Measurements from ENCODE around the gene CD55. TPM values are rescaled to one million over a fixed set of nuclear protein-coding genes. Genes with fewer than 3 reads are reported as not detected.

CD55 gene
- total RNA-seq, 1 experiment from 2014 or later: 0.71 TPM

DNA sequence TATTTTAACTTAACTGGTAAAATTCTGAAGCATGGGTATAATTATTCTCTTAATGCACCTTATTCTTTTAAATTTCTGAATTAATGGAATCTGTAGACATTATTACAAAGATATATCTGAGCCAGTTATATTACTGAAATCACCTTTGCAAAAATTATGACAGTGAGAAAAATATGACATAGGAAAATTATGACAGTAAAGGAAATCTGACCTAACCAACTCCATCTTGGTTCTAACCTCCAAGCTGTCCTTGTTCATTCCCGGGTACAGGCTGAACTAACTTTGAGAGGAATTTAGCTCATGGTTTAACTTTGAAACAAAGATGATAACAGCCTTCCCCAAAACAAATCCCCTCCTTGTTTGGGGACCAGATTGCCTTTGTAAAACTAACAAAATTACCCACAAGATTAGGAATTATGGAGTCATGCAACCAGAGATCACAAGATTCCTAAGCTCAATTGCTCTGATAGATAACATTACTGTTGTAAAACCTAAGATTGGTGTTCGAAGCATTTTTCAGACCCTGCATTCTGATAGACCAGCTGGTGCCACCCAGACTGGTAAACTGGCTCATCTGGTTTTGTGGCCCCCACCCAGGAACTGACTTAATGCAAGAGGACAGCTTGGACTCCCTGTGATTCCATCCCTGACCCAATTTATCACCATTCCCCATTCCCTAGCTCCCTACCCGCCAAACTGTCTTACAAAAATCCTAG, 9.4 kb upstream of the CD55 start:
- Histone ChIP-seq H3K36me3 (ENCODE audit: insufficient read depth, low read length, poor library complexity, severe bottlenecking) (no peaks in the 10 kb centered on the region), H3K27ac (ENCODE audit: low read depth, low read length, poor library complexity, severe bottlenecking) (no peak overlapping the region), H3K9me3 (ENCODE audit: low read depth, low read length, poor library complexity, severe bottlenecking) (no peaks in the 10 kb centered on the region), H3K4me1 (ENCODE audit: insufficient read depth, low read length, poor library complexity, severe bottlenecking) (no peaks in the 10 kb centered on the region), H3K4me3 (ENCODE audit: low read depth, low read length, poor library complexity, severe bottlenecking) (no peak overlapping the region), H3K27me3 (replicated peaks; ENCODE audit: insufficient read depth, low read depth, low read length, poor library complexity) (peaks cover 9% of the 10 kb centered on the region)
- TF ChIP-seq EZH2 (IDR thresholded peaks at IDR 0.05; ENCODE audit: borderline replicate concordance, low read depth, low read length, poor library complexity, severe bottlenecking): no peak
- ChIA-PET POLR2A (ENCODE audit: low non-redundant PET) (no interaction called here), CTCF (no interaction called here)
- intact Hi-C loops (cut with micrococcal nuclease; ENCODE audit: unreplicated experiment): no loop called here
- BruUV-seq (replicated peaks): no TSS peak
- no peak for DNase-seq (ENCODE audit: low spot score)

DNA sequence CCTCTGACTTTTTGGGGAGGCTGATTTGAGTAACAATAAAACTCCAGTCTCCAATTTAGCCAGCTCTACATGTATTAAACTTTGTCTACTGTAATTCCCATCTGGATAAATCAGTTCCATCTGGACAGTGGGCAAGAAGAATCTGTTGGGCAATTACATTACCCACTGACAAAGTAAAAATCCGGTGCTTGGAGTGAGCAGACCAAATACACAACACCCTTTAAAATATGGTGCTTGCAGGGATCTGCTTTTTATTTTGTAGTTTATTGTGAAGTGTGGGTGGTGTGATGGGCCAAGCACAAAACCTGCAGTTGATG, 8.9 kb upstream of the CD55 start:
- TF ChIP-seq, protein P1, sequence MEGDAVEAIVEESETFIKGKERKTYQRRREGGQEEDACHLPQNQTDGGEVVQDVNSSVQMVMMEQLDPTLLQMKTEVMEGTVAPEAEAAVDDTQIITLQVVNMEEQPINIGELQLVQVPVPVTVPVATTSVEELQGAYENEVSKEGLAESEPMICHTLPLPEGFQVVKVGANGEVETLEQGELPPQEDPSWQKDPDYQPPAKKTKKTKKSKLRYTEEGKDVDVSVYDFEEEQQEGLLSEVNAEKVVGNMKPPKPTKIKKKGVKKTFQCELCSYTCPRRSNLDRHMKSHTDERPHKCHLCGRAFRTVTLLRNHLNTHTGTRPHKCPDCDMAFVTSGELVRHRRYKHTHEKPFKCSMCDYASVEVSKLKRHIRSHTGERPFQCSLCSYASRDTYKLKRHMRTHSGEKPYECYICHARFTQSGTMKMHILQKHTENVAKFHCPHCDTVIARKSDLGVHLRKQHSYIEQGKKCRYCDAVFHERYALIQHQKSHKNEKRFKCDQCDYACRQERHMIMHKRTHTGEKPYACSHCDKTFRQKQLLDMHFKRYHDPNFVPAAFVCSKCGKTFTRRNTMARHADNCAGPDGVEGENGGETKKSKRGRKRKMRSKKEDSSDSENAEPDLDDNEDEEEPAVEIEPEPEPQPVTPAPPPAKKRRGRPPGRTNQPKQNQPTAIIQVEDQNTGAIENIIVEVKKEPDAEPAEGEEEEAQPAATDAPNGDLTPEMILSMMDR (conservative IDR thresholded peaks at IDR 0.05; ENCODE audit: low read depth, low read length): no peak
- TF ChIP-seq EZH2 (IDR thresholded peaks at IDR 0.05; ENCODE audit: borderline replicate concordance, low read depth, low read length, poor library complexity, severe bottlenecking): no peak
- ChIA-PET POLR2A (ENCODE audit: low non-redundant PET) (no interaction called here), CTCF (no interaction called here)
- DNase-seq (ENCODE audit: low spot score): no peak
- H3K4me3 ChIP-seq (ENCODE audit: low read depth, low read length, poor library complexity, severe bottlenecking): no peak overlapping the region
- H3K27me3 ChIP-seq (replicated peaks; ENCODE audit: insufficient read depth, low read depth, low read length, poor library complexity): peaks cover 10% of the 10 kb centered on the region
- H3K36me3 ChIP-seq (ENCODE audit: insufficient read depth, low read length, poor library complexity, severe bottlenecking): no peaks in the 10 kb centered on the region
- BruUV-seq (replicated peaks): no TSS peak
- intact Hi-C loops (cut with micrococcal nuclease; ENCODE audit: unreplicated experiment): no loop called here
- no peaks in the 10 kb centered on the region for H3K9me3 ChIP-seq (ENCODE audit: low read depth, low read length, poor library complexity, severe bottlenecking)
- no peak overlapping the region for H3K27ac ChIP-seq (ENCODE audit: low read depth, low read length, poor library complexity, severe bottlenecking)
- H3K4me1 ChIP-seq (ENCODE audit: insufficient read depth, low read length, poor library complexity, severe bottlenecking): no peaks in the 10 kb centered on the region

DNA sequence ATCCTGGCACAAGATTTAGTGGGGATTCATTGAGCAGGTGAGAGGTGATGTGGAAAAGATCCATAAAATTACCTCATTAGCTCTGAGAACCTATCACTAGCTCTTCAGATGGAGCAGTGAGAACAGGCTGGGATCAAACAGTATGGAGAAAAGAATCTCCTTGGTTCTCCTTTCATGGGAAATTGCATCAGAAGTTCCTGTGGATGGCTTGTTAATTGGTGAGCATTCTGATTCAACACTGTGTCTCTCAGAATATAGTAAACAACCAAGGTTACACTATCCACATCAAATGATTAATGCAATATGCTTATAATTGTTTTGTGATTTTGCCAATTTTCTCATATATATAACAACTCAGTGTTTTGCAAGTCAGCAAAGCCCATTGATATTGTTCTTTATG, 8.3 kb upstream of the CD55 start:
- Histone ChIP-seq H3K4me1 (ENCODE audit: insufficient read depth, low read length, poor library complexity, severe bottlenecking) (no peaks in the 10 kb centered on the region), H3K27me3 (replicated peaks; ENCODE audit: insufficient read depth, low read depth, low read length, poor library complexity) (peaks cover 10% of the 10 kb centered on the region), H3K9me3 (ENCODE audit: low read depth, low read length, poor library complexity, severe bottlenecking) (no peaks in the 10 kb centered on the region), H3K4me3 (ENCODE audit: low read depth, low read length, poor library complexity, severe bottlenecking) (no peak overlapping the region), H3K27ac (ENCODE audit: low read depth, low read length, poor library complexity, severe bottlenecking) (no peak overlapping the region), H3K36me3 (ENCODE audit: insufficient read depth, low read length, poor library complexity, severe bottlenecking) (no peaks in the 10 kb centered on the region)
- no TSS peak for BruUV-seq (replicated peaks)
- TF ChIP-seq EZH2 (IDR thresholded peaks at IDR 0.05; ENCODE audit: borderline replicate concordance, low read depth, low read length, poor library complexity, severe bottlenecking): no peak
- TF ChIP-seq, protein P1 (conservative IDR thresholded peaks at IDR 0.05; ENCODE audit: low read depth, low read length): no peak
- DNase-seq (ENCODE audit: low spot score): no peak
- intact Hi-C loops (cut with micrococcal nuclease; ENCODE audit: unreplicated experiment): no loop called here
- CTCF ChIA-PET: no interaction called here
- POLR2A ChIA-PET (ENCODE audit: low non-redundant PET): no interaction called here

DNA sequence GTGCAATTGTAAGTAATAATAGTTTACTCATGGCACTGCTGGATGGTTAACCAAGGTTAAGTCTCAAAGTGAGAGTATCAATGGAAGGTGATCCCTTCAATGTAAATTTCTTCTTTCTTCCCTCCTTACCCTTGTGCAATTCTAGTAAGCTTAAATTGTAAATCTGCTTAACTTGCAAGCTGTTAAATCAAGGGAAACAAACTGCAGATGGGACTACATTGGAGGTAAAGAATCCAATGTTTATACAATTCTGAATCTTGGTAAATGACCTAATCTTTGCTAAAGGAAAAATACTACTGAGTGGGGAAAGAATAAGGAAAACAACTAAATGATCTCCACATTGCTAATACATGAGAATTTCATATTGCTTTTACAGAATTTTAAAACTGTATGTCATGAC, 6.7 kb upstream of the CD55 start:
- Histone ChIP-seq H3K27me3 (replicated peaks; ENCODE audit: insufficient read depth, low read depth, low read length, poor library complexity) (peaks cover 14% of the 10 kb centered on the region), H3K9me3 (ENCODE audit: low read depth, low read length, poor library complexity, severe bottlenecking) (no peaks in the 10 kb centered on the region), H3K36me3 (ENCODE audit: insufficient read depth, low read length, poor library complexity, severe bottlenecking) (no peaks in the 10 kb centered on the region), H3K4me1 (ENCODE audit: insufficient read depth, low read length, poor library complexity, severe bottlenecking) (no peaks in the 10 kb centered on the region), H3K27ac (ENCODE audit: low read depth, low read length, poor library complexity, severe bottlenecking) (no peak overlapping the region), H3K4me3 (ENCODE audit: low read depth, low read length, poor library complexity, severe bottlenecking) (no peak overlapping the region)
- BruUV-seq (replicated peaks): no TSS peak
- TF ChIP-seq EZH2 (IDR thresholded peaks at IDR 0.05; ENCODE audit: borderline replicate concordance, low read depth, low read length, poor library complexity, severe bottlenecking): no peak
- TF ChIP-seq, protein P1 (conservative IDR thresholded peaks at IDR 0.05; ENCODE audit: low read depth, low read length): no peak
- POLR2A ChIA-PET (ENCODE audit: low non-redundant PET): no interaction called here
- intact Hi-C loops (cut with micrococcal nuclease; ENCODE audit: unreplicated experiment): no loop called here
- no peak for DNase-seq (ENCODE audit: low spot score)
- CTCF ChIA-PET: no interaction called here
